ENCODE measurements around the gene RBP5. TPM values are rescaled to one million over a fixed set of nuclear protein-coding genes. Genes with fewer than 3 reads are reported as not detected.
A peak's percentile ranks its signal among the peaks of the same experiment; 100 is the strongest.

RBP5 gene
- total RNA-seq, 4 donors from 2014 or later, result 0.26 to 2.5 TPM; not detected in 2

DNA sequence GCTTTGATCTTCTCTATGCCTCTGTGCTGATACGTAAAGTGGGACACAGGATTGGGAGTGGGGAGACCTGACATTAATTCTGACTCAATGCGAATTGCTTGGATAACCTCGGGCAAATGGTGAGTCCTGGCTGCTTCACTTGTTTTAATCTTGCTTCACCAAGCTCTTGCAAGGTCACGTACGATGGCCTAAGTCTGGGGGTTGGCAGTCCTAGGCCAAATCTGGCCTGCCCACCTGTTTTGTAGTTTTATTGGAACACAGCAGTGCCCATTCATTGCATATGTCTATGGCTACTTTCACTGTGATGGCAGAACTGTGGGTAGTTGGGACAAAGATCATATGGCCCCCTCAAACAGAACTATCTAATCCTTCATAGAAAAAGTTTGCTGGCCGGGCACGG, 14.9 kb upstream of the RBP5 start:
- 85 to 89% methylated on average over 7 of the region's 7 CpGs for WGBS, 2 donors
- H3K4me3 ChIP-seq (ENCODE audit: low read depth, poor library complexity, severe bottlenecking), result no peak overlapping the region
- no peak for TF ChIP-seq POLR2A (IDR thresholded peaks at IDR 0.05)
- TF ChIP-seq, protein P1, sequence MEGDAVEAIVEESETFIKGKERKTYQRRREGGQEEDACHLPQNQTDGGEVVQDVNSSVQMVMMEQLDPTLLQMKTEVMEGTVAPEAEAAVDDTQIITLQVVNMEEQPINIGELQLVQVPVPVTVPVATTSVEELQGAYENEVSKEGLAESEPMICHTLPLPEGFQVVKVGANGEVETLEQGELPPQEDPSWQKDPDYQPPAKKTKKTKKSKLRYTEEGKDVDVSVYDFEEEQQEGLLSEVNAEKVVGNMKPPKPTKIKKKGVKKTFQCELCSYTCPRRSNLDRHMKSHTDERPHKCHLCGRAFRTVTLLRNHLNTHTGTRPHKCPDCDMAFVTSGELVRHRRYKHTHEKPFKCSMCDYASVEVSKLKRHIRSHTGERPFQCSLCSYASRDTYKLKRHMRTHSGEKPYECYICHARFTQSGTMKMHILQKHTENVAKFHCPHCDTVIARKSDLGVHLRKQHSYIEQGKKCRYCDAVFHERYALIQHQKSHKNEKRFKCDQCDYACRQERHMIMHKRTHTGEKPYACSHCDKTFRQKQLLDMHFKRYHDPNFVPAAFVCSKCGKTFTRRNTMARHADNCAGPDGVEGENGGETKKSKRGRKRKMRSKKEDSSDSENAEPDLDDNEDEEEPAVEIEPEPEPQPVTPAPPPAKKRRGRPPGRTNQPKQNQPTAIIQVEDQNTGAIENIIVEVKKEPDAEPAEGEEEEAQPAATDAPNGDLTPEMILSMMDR (IDR thresholded peaks at IDR 0.05), result no peak
- intact Hi-C loops (cut with DNase I; ENCODE audit: low total_unique reads), result no loop called here
- DNase-seq (ENCODE audit: low spot score in 2 of 2), result no peak

DNA sequence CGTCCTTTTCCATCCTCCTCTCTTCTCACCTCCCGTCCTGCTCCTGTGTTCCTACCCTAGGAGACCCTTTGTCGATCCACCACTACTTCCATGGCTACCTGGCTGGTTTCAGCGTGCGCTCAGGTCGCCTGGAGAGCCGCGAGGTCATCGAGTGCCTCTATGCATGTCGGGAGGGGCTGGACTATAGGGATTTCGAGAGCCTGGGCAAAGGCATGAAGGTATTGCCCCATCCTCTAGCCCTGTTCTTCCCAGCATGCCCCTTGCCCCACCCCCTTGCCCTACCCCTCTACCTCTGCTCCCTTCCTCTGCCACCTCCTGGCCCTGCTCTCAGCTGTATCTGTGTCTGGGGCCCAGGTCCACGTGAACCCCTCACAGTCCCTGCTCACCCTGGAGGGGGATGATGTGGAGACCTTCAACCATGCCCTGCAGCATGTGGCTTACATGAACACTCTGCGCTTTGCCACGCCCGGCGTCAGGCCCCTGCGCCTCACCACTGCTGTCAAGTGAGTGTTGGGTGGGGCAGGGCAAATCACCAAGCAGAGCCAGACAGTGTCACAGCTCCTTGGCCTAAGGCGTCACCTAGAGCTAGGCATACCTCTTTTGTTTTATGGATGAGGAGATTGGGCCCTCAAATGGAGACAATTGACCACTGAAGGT, 14.2 kb upstream of the RBP5 start:
- intact Hi-C loops (cut with DNase I; ENCODE audit: low total_unique reads), result no loop called here
- DNase-seq (ENCODE audit: low spot score in 2 of 2), result no peak
- TF ChIP-seq POLR2A (IDR thresholded peaks at IDR 0.05), result no peak
- TF ChIP-seq, protein P1 (IDR thresholded peaks at IDR 0.05), result no peak
- H3K4me3 ChIP-seq (ENCODE audit: low read depth, poor library complexity, severe bottlenecking), result no peak overlapping the region
- 84 to 89% methylated on average over 18 of the region's 18 CpGs for WGBS, 2 donors

DNA sequence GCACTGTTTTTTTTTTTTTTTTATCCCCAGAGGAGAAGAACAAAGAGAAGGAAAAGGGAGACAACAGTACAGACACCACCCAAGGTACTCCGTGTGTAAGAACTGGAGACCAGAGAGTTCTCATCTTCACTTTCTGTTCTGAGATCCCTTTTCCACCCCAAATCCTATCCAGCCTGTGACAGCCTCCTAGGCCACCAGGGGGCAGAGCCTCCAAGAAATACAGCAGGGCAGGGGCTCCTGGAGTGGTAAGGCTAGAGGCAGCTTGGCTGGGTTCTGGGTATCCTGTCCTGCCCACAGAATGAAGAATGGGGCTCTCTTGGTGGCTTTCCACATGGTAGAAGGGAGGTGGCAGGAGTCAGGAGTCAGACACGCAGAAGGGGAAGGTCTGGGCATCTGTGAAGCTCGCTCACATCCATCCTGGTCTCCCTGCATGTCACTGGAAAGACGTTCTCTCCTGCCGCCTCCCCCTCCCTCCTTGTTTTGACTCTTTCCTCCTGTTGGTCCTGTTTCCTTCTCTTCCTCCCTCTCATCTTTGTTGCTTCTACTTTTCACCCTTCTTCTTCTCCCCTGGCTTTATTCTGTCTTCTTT, 13.5 kb upstream of the RBP5 start:
- no peak for TF ChIP-seq POLR2A (IDR thresholded peaks at IDR 0.05)
- TF ChIP-seq, protein P1 (IDR thresholded peaks at IDR 0.05), result peak in 1 of 3 donors; percentile 52

GRCh38 chr12:7141351-7142005, 12.8 kb upstream of the RBP5 start:
- DNase-seq (ENCODE audit: low spot score in 2 of 2), result no peak
- WGBS, 2 donors, result 89 to 90% methylated on average over 7 of the region's 7 CpGs
- no peak overlapping the region for H3K4me3 ChIP-seq (ENCODE audit: low read depth, poor library complexity, severe bottlenecking)
- no peak for TF ChIP-seq POLR2A (IDR thresholded peaks at IDR 0.05)
- TF ChIP-seq, protein P1 (IDR thresholded peaks at IDR 0.05), result no peak
- intact Hi-C loops (cut with DNase I; ENCODE audit: low total_unique reads), result no loop called here

More for the DNA sequence above, 13.5 kb upstream of the RBP5 start:
- DNase-seq (ENCODE audit: low spot score in 2 of 2), result no peak
- WGBS, 2 donors, result 72% methylated on average over 5 of the region's 5 CpGs
- intact Hi-C loops (cut with DNase I; ENCODE audit: low total_unique reads), result no loop called here
- no peak overlapping the region for H3K4me3 ChIP-seq (ENCODE audit: low read depth, poor library complexity, severe bottlenecking)

GRCh38 chr12:7139200-7139599, 10.5 kb upstream of the RBP5 start:
- H3K4me3 ChIP-seq (ENCODE audit: low read depth, poor library complexity, severe bottlenecking), result no peak overlapping the region
- WGBS, 2 donors, result 83 to 88% methylated on average over 2 of the region's 2 CpGs
- no peak for DNase-seq (ENCODE audit: low spot score in 2 of 2)
- intact Hi-C loops (cut with DNase I; ENCODE audit: low total_unique reads), result no loop called here
- TF ChIP-seq, protein P1 (IDR thresholded peaks at IDR 0.05), result no peak

Measured in lower leg skin (tissue), 4 donors.